GM12891 (cell line): ENCODE results near the gene TNIP3.

Experiments used
- DNase-seq: peaks from one replicate; pipeline ENCODE4 v3.0.0; 2011; ENCODE audit warnings: low spot score; ENCODE audit not compliant: insufficient read length
- FAIRE-seq: peaks from 2 replicates; lab custom pipeline; 2011; peaks lifted over from hg19 to GRCh38; lab: Jason Lieb, UNC
- PAX5 ChIP-seq: IDR thresholded peaks from 2 replicates; pipeline ENCODE4 v1.6.1; 2011; ENCODE audit warnings: low read length, moderate library complexity, mild to moderate bottlenecking; ENCODE audit not compliant: insufficient read depth, severe bottlenecking
- POLR2A ChIP-seq: IDR thresholded peaks from 2 replicates; pipeline ENCODE4 v1.6.1; 2011; ENCODE audit warnings: low read depth, low read length, control low read depth
- POLR2AphosphoS5 ChIP-seq: IDR thresholded peaks from 2 replicates; pipeline ENCODE4 v1.6.1; 2011; ENCODE audit warnings: low read depth, low read length, control low read depth
- POU2F2 ChIP-seq: IDR thresholded peaks from 2 replicates; pipeline ENCODE4 v1.6.1; 2011; ENCODE audit warnings: low read depth, mild to moderate bottlenecking, control low read depth, low read length, moderate library complexity
- SPI1 ChIP-seq: IDR thresholded peaks from 2 replicates; pipeline ENCODE4 v1.6.1; 2011; ENCODE audit warnings: low read depth, low read length, control low read depth
- TAF1 ChIP-seq: IDR thresholded peaks from 2 replicates; pipeline ENCODE4 v1.6.1; 2011; ENCODE audit warnings: low read depth, low read length, control low read depth

TNIP3 gene

DNA sequence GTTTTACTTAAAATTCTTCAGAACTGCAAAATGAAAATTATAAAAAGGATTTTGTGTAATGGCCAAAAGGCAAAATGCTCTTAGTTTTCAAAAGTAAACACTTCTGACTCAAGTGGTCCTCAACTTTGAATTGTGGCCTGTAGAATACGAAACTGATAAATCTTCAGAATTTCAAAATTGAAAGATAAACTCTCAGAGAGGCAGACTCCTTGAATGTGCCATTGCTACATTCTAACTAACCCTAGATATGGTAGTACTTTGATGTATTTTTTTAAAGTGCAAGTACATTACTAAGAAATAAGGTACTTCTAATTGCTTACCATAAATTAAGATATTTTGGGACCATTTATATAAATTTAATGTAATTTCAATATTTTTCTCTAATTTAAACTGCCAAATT is 44.4 kb downstream of the TNIP3 start:
- no peak for FAIRE-seq
- DNase-seq, result no peak
- TF ChIP-seq SPI1 (no peak), POU2F2 (no peak)

DNA sequence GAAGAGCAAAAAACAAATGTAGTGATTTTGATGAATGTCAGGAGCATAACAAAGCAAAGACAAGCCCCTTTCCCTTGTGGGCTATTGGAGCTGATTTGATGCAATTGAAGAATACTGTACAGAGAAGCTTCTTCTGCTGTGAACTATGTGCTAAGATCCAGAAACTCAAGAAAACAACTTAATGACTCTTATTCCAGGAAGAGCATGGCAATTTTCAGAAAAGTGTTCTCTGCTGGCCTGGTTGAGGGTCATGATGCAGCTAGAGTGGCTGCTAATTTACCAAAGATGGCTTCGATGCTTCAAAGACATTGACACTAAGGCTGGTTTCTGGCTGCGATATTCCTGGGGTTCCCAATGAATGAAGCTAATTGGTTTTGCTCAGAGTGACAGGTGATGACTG is 45.8 kb downstream of the TNIP3 start:
- TF ChIP-seq SPI1, result no peak
- TF ChIP-seq POU2F2, result no peak
- no peak for TF ChIP-seq POLR2AphosphoS5
- TF ChIP-seq PAX5, result no peak
- TF ChIP-seq TAF1, result no peak
- no peak for TF ChIP-seq POLR2A
- DNase-seq (no peak), FAIRE-seq (no peak)

DNA sequence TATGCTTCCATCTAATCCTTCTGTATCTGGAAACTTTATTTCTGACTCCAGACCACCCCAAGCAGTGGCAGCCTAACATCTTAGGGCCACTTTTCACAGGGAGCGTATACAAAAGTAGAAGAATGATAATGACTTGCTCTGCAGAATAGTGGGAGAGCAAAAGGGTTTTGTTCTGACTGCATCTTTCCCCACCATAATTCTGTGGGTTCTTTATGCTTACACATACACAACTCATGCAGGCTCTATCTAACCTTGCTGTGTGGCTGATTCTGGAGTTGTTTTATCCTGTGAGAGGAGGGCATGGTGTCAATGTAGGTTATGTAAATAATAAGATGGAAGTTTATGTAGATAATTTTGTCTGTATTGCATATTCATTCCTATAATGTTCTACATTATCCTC is 49.4 kb downstream of the TNIP3 start:
- TF ChIP-seq SPI1, result no peak
- no peak for TF ChIP-seq TAF1
- DNase-seq (no peak), FAIRE-seq (no peak)

DNA sequence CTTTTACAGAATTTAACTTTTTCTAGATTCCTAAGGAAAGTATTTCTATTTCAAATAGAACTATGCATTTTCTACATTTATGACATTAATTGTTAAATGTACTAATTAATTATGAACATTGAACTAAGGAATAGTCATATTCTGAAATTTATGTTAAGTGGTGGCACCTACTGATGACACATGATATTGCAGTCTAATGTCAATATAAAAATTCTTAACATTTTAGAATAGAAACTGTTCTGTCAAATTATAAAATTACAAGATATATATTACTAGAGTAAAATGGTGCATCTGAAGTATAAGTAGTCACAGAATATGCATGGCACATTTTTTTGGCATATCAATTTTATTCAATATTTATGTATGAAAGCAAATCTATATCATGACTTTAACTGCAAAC is 51.6 kb downstream of the TNIP3 start:
- FAIRE-seq, result no peak
- DNase-seq, result no peak
- no peak for TF ChIP-seq PAX5
- TF ChIP-seq POU2F2, result no peak
- TF ChIP-seq TAF1, result no peak
- no peak for TF ChIP-seq POLR2AphosphoS5
- no peak for TF ChIP-seq SPI1
- no peak for TF ChIP-seq POLR2A

DNA sequence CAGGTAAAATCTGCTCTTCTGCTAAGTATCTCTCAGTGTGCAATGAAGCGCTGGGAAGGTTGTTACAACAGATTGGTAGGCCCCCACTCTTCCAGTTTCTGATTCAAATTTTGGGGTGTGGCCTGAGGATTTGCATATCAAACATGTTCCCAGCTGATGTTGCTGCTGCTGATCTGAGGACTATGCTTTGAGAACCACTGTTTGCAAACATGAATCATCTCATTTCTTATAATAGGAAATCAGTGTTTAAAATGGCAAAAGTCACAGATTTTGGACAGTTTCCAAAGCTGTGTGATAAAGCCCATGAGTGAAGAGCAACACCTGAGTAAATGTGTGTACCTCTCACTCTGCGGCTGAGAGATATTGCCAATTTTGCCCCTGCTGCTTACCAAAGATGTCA is 55.6 kb downstream of the TNIP3 start:
- FAIRE-seq (no peak), DNase-seq (no peak)

DNA sequence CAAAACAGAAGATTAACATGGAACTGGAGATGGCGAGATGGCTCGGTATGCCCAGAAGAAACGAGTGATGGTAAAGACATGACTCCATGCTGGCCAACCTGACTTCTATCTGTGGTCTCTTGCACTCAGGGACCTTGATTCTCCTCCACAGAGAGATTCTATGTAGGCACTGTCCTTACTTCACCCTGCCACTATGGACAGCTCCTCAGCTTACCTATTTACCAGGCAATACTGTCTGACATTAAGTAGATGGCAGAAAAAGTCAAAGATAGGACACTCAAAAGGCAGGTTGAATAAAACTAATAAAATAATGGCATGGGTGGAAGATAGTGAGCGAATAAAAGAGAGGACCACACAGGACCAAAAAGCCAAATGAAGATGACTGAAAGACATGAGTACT is 56.6 kb downstream of the TNIP3 start:
- TF ChIP-seq POU2F2 (no peak), PAX5 (no peak), TAF1 (no peak), POLR2A (no peak), SPI1 (no peak), POLR2AphosphoS5 (no peak)
- FAIRE-seq (no peak), DNase-seq (no peak)

More for the DNA sequence above, 55.6 kb downstream of the TNIP3 start:
- TF ChIP-seq SPI1 (no peak), TAF1 (no peak), PAX5 (no peak), POLR2A (no peak), POLR2AphosphoS5 (no peak), POU2F2 (no peak)

DNA sequence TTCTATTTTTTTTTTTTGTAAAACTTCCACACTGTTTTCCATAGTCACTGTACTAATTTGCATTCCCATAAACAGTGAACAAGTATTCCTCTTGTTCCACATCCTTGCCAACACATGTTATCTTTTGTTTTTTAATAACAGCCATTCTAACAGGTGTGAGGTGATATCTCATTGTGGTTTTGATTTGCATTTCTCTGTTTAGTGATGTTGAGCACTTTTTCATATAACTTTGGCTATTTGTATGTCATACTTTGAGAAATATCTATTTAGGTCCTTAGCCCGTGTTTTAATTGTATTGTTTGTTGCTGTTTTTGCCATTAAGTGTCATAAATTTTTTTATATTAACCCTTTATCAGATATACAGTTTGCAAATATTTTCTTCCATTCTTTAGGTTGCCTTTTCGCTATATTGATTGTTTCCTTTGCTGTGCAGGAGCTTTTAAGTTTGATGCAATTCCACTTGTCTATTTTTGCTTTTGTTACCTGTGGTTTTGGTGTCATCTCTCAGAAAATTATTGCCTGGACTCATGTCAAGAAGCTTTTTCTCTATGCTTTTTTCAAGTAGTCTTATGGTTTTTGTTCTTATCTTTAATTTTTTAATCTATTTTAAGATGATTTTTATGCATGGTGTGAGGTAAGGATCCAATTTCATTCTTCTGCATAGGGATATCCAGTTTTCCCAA is 63.9 kb downstream of the TNIP3 start:
- DNase-seq (no peak), FAIRE-seq (no peak)
- TF ChIP-seq POLR2AphosphoS5 (no peak), POLR2A (no peak), POU2F2 (no peak), PAX5 (no peak), TAF1 (no peak), SPI1 (no peak)

DNA sequence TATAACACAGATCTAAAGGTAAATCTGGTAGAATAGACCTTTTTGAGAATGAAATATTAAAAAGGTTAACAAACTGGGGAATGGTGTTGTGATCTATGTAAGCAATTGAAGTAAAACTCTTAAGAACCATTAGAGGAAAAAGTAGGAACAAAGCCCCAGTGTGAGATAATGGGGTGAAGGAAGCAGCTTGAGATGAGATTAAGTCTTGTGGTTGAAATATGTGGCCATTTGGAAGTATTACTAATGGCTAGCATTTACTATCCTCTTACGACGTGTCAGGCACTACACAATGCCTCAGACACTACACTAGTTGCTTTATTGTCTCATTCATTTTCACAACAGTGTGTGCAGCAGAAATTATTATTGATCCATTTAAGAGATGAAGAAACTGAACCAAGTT is 65.9 kb downstream of the TNIP3 start:
- FAIRE-seq, result no peak

DNA sequence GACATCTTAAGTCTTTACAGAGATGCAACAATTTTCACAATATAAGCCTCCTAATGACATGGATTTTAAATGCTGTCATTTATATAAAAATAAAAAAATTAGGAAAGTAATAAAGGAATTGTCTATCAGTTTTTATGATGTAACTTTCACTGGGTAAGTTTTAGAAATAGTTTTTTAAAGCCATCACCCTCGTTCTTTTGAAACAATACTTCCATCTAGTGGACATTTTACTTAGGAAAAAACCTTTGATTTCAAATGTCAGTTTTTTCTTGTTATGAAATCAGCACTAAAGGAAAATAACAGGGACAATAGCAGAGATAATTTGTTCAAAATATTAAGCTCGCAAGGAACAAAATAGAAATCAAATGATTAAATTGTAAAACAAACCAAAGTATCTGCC is 67.5 kb downstream of the TNIP3 start:
- DNase-seq, result no peak
- TF ChIP-seq POLR2AphosphoS5, result no peak
- TF ChIP-seq POU2F2, result no peak
- FAIRE-seq, result no peak

More for the DNA sequence above, 65.9 kb downstream of the TNIP3 start:
- TF ChIP-seq POLR2A, result no peak
- no peak for TF ChIP-seq POLR2AphosphoS5
- TF ChIP-seq SPI1, result no peak
- TF ChIP-seq POU2F2, result no peak
- no peak for TF ChIP-seq PAX5
- TF ChIP-seq TAF1, result no peak
- DNase-seq, result no peak

DNA sequence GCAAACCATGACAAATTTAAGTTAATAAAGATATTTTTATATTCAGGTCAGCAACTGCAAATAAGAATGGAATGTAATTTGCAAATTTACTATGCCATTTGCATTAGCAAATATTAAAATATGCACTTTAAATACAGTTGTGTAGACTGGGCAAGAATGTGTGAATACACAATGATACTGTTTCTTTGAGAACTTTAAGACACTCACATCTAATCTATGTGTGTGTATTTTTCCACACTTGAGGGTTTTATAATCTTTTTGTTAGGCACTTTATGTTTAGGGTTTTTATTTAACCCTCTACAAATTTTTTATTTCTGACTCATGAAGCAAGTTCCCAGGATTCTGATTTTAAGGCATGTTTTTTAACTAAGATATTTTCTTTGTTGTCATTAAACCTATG is 67.9 kb downstream of the TNIP3 start:
- FAIRE-seq (no peak), DNase-seq (no peak)
- TF ChIP-seq POLR2A (no peak), POLR2AphosphoS5 (no peak), PAX5 (no peak), SPI1 (no peak), TAF1 (no peak)
